Measurements from ENCODE around the gene TEX22.
"Not testable (repeated sequence)": the region's sequence is repeated elsewhere in the genome, so short reads cannot be mapped to it uniquely, and the experiment has no call there.

The TEX22 gene

DNA sequence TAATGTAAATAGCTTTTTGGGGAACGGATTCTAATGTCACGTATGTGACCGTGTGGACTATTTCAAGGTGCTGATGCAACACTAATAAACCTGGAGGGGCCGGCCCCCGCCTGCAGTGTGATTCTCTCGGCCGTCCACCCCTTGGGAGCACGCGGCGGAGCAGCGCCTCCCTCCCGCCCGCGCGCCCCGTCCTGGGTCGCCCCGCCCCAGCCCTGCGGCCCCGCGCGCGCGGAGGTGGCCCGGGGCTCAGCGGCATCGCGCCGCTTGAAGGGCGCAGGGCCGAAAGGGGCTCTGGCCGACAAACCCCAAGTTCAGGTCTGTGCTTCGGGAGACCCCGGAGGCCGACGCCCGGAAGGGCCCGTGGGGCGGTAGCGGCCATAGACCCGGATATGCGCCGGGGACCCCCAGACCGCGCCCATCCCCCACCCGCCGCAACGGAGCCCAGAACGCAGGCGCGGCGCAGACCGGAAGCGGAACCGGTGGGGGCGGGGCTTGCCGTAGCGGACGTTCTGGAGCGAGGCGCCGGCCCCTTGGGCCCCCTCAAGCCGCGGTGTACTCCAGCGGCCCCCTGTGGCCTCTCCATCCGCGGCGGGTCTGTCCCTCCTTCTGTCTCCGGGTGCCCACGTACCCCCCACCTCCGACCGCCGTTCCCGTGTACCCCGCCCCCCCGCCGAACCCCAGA, at the start of gene TEX22:
Gene TEX22, plus strand, starts transcription at position 495 of the 682 bp plus-strand sequence. CDS start 803 bp downstream, outside the sequence.
- DNase-seq (ENCODE audit: extremely low read depth in 1 of 2, low read depth in 1 of 2) = peak; percentile 65 to 92

DNA sequence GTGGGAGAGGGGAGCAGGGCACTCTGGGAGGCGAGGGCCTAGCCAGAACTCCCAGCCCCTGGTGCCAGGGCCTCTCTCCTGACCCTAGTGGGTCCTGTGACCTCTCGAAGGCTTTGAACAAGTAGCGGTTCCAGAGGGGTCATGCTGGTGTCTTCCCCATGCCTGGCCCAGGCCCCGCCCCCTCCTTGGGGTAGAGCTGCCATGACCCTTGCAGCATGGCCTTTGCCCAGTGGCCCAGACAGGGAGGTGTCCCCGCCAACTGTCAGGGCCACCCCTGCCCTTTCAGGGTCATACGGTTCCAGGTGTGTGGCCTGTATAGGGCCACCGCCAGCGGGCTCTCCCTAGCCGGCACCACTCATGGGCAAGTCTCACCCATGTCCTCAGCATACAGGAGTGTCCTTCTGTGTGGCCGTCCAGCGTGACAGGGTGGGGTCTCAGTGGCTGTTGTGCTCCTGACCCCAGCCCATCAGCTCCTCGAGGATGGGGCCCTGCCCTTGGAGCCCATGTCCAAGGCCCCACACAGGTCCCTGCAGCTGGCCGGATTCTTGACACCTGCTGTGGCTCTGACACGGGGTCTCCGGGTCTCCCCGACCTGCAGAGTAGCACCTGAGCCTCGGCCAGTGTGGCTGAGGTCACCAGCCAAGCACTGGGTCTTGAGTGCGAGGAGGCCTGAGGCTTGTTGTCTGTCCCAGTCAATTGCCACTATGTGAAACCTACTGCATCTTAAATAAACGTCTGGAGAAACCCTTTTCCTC, 49.2 kb upstream of the TEX22 start:
- DNase-seq (ENCODE audit: extremely low read depth in 1 of 2, low read depth in 1 of 2) = no peak

GRCh38 chr14:105349992-105350391, 48.3 kb upstream of the TEX22 start:
- no peak for DNase-seq (ENCODE audit: extremely low read depth in 1 of 2, low read depth in 1 of 2)

DNA sequence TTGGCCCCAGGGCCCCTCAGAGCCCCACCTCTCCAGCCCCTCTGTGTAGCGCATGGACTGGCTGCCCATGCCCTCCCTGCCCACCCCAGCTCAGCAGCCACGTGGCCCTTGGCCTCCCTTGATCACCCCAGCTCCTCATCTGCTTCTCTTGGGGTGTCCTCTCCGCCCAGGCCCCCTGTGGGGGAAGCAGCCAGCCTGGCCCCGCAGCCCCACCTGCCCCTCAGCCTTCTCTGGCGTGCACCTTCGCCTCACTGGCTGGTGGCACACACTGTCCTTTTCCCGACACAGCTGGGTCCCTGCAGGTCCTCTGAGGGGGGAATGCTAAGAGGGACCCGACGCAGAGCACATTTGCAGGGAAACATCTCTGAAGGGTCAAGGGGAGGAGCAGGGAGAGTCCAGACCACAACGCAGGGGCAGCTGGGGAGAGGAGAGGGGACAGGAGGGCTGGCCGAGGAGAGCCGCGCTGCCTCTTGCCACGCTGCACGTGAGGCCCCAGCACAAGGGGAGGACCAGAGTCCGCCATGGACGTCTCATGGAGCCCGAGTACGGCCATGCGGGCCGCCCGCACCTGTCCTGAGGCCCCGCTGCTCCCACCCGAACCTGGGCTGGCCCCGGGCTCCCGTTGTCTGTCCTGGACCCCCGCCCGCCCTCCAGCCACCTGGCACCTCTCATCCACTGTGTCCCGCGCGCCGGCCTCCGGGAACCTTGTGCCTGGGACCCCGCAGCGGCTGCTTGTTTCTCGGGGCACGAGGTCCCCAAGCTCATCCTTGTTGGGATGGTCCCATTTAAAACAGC, 47.7 kb upstream of the TEX22 start:
- DNase-seq (ENCODE audit: extremely low read depth in 1 of 2, low read depth in 1 of 2) = no peak

DNA sequence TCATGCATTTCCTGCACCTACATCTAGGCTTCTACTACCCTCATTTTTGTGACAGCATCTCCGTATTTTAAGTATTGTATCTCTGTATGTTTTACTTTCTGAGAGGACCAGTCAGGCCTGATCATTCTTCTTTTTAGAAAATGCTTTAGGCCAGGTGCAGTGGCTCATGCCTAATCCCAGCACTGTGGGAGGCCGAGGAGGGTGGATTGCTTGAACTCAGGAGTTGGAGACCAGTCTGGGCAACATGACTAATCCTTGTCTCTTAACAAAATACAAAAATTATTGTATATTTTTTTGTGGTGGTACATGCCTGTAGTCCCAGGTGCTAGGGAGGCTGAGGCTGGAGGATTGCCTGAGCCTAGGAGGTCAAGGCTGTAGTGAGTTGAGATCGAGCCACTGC, 46.9 kb upstream of the TEX22 start:
- DNase-seq (ENCODE audit: extremely low read depth in 1 of 2, low read depth in 1 of 2) = no peak

DNA sequence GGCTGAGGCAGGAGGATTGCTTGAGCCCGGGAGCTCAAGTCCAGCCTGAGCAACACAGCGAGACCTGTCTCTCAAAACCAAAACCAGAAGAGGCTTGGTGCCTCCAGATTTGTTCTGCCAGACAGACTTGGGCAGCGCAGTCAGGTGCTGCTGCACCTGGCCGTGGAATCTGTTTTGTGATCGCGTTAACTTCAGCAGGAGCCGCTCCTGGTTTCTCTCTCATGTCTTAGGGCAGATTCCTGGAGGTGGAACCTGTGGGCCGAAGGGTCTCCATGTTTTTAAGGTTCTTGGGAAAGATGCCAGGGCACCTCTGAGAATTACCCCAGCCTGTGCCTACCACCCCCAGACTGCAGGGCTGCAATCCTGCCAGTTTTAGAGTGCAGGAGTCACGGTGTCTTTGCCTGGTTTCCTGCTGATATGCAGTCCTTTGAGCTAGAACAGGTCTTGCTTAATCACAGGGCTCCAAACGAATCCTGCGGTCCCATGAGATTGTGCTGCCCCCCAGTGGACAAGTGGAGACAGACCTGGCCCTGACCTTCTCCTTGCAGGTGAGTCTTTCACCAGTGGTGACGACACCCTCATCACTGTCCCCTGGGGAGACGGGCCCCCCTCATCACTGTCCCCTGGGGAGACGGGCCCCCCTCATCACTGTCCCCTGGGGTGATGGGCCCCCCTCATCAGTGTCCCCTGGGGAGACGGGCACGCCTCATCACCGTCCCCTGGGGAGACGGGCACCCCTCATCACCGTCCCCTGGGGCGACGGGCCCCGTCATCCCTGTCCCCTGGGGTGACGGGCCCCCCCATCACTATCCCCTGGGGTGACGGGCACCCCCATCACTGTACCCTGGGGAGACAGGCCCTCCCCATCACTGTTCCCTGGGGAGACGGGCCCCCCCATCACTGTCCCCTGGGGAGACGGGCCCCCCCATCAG, 46.2 kb upstream of the TEX22 start:
- peak; percentile 72 to 79 for DNase-seq (ENCODE audit: extremely low read depth in 1 of 2, low read depth in 1 of 2)

DNA sequence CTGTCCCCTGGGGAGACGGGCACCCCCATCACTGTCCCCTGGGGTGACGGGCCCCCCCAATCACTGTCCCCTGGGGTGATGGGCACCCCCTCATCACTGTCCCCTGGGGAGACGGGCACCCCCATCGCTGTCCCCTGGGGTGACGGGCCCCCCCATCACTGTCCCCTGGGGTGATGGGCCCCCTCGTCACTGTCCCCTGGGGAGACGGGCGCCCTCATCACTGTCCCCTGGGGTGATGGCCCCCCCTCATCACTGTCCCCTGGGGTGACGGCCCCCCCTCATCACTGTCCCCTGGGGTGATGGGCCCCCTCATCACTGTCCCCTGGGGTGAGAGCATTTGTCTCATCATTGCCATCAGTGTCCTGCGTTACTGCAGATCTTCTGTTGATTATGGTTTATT, 45.2 kb upstream of the TEX22 start:
- DNase-seq (ENCODE audit: extremely low read depth in 1 of 2, low read depth in 1 of 2) = no peak

GRCh38 chr14:105354541-105354940, 43.8 kb upstream of the TEX22 start:
- DNase-seq (ENCODE audit: extremely low read depth in 1 of 2, low read depth in 1 of 2) = no peak

DNA sequence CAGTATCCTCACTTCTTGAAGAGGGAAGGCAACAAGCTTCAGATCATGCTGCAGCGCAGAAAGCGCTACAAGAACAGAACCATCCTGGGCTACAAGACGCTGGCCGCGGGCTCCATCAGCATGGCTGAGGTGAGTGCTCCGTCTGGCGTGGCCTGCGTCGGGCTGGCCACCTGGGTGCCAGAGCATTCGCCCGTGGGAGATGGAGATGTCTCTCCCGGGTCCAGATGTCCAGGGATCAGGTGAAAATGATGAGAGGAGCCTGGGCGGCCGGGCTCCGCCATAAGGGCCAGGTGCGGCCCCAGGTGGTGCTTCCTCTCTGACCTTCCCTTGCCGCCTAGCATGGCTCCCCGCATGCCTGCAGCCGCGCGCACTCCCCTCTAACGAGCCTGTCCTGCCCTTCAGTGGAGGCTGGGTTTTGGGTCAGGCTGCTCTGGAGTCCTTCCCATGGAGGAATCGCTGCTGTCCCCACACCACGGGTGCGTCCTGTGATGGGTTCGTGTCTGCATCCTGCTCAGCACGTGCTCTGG, 43.2 kb upstream of the TEX22 start:
- DNase-seq (ENCODE audit: extremely low read depth in 1 of 2, low read depth in 1 of 2) = no peak

GRCh38 chr14:105355850-105356604, 42.3 kb upstream of the TEX22 start:
- no peak for DNase-seq (ENCODE audit: extremely low read depth in 1 of 2, low read depth in 1 of 2)

GRCh38 chr14:105356927-105357326, 41.4 kb upstream of the TEX22 start:
- DNase-seq (ENCODE audit: extremely low read depth in 1 of 2, low read depth in 1 of 2) = no peak

- DNase-seq (ENCODE audit: extremely low read depth in 1 of 2, low read depth in 1 of 2) = no peak
Observed at GRCh38 chr14:105357626-105358025, 40.7 kb upstream of the TEX22 start.

DNA sequence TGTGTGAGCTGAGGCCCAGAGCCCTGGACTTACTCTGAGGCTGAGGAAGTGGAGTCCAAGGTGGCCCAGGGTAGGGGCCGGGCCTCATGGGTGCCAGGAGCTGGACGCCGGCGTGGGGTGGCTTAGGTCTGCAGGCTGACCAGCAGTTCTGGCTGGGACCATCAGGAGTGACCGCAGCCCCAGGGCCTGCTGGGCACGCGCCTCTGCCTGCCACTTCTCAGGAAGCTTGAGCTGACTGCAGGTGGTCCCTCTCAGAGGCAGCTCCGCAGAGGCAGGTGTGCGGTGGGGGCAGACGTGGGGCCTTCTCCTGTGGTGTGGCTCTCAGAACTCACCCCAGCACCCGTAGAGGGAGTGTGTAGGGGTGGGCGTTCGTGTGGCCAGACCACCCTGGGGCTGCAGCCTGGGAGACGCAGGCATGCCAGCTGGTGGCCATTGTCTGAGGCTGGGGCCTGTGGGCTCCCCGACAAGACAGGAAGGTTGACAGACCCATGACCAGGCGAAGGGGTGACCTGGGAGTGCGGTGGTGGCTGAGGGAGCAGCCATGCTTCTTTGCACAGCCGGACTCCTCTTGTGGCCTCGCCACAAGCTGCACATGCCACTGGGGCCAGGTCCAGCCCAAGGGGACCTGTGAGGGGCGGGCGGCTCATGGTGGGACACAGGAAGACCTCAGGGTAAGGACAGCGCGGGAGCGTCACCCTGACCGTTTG, 40.0 kb upstream of the TEX22 start:
- DNase-seq (ENCODE audit: extremely low read depth in 1 of 2, low read depth in 1 of 2) = no peak

GRCh38 chr14:105358943-105359342, 39.4 kb upstream of the TEX22 start:
- no peak for DNase-seq (ENCODE audit: extremely low read depth in 1 of 2, low read depth in 1 of 2)

DNA sequence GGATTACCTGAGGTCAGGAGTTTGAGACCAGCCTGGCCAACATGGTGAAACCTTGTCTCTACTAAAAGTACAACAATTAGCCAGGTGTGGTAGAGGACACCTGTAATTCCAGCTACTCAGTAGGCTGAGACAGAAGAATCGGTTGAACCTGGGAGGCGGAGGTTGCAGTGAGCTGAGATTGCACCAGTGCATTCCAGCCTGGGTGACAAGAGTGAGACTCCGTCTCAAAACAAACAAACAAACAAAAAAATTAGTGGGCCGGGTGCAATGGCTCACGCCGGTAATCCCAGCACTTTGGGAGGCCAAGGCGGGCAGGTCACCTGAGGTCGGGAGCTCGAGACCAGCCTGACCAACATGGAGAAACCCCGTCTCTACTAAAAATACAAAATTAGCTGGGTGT, 36.9 kb upstream of the TEX22 start:
- DNase-seq (ENCODE audit: extremely low read depth in 1 of 2, low read depth in 1 of 2) = not testable (repeated sequence)

- DNase-seq (ENCODE audit: extremely low read depth in 1 of 2, low read depth in 1 of 2) = peak in 1 of 2 donors; percentile 40
Observed at GRCh38 chr14:105363847-105364708, 34.3 kb upstream of the TEX22 start.

- DNase-seq (ENCODE audit: extremely low read depth in 1 of 2, low read depth in 1 of 2) = no peak
Observed at GRCh38 chr14:105365101-105365500, 33.2 kb upstream of the TEX22 start.

- no peak for DNase-seq (ENCODE audit: extremely low read depth in 1 of 2, low read depth in 1 of 2)
Observed at GRCh38 chr14:105365681-105366080, 32.7 kb upstream of the TEX22 start.

Measured in activated CD8-positive, alpha-beta memory T cell treated with anti-CD3 and anti-CD28 coated beads for 1 hour (primary cell).